HG02571 (cell line): ENCODE data around the gene PLCG1.

Source experiments
- ATAC-seq: cut with Tn5 transposase; IDR thresholded peaks from one replicate; pipeline ENCODE4 v1.9.1; 2021; ENCODE audit warnings: mild to moderate bottlenecking, moderate library complexity; ENCODE audit not compliant: unreplicated experiment

PLCG1 gene

DNA sequence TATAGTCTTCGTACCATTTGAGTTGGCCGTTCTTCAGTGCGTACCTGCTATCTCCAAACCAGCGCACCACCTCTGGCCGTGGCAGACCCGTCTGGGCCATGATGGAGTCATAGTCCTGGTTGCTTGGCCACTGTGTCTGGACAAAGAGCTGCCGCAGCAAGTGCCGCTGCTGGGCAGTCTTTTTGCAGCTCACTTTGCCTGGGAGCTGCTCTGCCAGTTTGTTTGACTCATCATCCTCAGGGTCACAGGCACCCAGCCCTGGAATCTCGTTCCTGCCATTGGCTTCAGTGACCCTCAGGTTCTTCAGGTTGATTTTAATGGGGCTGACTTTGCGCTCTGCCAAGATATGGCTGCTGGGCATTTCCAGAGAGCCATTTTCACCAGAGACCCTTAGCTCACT lies 65.1 kb downstream of the PLCG1 start:
- no peak for ATAC-seq

DNA sequence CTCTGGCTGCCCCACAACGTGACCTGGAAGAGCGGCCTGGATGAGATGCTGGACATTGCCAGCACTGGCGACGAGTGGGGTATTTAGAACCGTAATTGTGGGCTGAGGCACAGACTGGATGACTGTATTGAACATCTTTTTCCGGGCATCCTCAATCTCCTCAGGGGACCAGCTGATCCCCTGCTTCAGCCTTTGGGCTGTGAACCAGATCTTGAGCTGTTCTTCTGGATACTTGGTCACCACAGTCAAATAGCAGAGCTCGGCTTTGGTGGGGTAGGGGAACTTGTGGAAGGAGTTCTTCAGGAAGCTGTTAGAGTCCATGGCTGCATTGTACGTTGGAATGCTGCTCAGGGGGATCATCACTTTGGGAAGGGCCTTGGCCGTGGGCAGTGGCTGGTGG lies 66.3 kb downstream of the PLCG1 start:
- no peak for ATAC-seq

DNA sequence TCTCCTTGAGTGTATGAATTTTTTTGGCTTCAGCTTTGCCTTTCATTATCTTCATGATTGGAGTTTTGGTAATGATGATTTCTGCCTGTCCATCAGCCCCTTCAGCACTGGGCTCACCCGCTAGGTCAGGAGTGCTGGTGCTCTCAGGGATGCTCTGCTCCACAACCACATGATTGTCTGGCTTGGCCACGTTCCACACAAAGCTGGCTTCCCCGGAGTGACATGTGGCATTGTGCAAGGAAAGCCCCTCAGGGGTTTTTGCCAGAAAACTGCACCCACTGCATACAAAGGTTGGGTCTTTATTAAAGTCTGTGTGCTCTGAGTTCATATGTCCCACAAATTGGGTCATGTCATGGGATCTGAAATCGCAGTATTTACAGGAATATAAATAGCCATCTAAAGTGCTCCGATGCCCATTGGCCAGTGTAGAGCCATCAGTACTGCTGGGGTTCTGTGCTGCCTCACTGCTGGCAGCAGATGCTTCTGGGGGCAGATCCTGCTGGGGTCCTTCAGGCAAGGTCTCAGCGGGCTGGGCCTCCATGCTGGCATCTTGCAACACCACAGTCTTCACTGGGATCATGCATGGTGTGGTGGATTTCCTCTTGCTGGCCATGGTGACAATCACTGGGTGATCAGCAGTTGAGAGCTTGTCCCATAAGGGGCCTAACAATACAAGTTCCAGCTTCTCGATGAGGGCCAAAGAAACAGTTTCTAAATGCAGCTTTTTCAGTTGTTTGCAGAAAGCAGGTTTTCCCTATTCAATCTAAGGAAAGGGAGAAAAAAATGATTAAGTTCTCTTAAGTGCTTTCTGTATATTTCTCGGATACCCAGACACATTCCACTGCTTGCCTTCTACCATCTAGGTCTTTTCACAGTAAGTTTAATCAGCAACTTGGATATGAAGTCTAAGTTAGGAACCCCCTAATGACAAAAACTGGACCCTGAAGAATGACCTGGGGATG lies 67.2 kb downstream of the PLCG1 start:
- ATAC-seq: no peak

DNA sequence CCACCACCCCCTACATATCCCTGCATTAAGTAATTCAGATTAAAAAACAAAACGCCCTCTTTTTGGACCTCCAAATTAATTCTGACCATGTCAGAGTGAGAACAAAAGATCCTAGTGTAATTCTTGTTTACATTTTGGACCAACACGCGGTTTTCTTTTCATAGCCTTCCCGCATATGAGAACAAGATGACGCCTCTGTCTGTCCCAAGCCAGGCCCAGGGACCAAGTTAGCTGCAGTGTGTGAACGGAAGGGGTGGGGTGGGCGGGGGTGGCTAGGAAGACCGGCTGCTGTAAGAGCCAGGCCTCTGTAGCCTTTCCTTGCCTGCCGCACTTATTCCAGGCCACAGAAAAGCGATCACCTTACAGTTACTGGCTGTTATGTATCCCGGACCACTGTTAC lies 68.0 kb downstream of the PLCG1 start:
- no peak for ATAC-seq

DNA sequence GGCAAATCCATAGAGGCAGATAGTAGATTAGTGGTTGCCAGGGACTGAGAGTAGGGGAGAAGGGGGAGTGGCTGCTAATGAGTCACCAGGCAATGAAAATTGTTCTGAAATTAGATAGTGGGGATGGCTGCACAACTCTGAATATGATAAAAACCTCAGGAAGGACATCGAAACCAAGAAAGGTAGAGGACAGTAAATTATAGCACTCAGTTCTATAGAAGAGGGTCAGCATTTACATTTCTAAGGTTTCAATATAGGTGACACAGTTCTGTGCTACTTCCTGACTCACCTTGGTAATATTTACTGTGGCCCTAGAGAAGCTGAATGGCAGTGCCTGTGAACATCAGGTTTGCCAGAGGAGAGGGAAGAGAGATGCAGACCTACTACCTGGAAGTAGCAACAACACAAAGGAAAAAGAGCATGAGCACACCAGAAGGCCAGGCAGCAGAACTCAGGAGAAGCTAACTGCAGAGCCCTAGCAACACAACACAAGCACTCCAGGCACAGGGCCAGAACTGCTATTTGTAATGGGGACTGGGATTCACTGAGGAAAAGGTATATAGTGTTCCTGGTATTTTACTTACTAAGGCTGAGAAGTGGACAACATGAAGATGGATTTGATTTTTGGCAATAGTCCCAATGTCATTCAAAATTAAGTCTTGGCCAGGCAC lies 75.9 kb downstream of the PLCG1 start:
- ATAC-seq: no peak

DNA sequence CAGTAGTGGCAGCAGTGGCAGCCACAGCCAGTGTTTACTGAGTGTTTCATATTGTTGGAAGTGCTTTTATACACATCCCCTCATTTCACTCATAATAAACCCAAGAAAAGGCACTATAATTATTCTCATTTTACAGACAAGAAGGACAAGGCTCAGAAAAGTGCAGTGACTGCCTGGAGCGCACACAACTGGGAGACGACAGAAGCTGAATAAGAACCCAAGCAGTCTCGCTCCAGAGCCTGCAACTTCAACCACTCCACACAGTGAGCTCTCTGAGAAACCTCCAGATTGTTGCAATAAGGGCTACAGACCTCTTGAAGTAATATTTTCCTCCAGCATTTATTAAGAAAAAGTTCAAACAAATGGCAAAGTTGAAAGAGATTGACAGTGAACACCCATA lies 76.9 kb downstream of the PLCG1 start:
- ATAC-seq: no peak

DNA sequence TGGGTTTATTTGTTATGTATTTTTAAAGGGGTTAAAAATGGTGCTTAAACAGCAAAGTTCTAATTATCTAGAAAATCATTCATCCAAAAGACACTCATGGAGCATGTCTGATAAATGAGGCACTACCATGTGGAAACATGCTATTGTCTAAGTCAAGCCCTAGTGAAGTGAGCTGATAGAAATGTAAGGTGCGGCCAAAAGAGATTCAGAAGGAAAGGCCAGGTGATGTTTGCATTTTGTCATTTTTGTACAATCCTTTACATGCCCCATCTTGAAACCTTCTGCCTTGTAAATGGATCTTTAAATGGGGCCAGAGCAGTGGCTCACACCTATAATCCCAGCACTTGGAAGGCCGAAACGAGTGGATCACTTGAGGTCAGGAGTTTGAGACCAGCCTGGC lies 77.3 kb downstream of the PLCG1 start:
- ATAC-seq: no peak

DNA sequence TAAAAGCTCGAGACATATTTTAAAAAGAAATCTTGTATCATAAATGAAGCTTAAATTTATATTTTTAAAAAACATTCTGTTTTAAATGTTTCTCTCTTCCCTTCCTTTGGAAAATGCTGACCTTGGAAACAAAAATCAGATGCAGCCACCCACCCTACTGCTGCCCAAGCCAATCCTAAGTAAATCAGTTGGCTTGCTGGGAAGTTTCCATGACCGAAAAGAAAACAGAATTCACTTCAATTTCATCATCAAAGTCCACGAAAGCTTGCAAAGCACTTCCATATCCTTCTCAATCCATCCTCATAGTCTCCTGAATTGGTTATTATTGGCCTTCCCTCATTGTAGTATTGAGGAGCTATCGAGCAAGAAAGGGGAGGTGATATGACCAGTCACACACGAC lies 80.1 kb downstream of the PLCG1 start:
- no peak for ATAC-seq

DNA sequence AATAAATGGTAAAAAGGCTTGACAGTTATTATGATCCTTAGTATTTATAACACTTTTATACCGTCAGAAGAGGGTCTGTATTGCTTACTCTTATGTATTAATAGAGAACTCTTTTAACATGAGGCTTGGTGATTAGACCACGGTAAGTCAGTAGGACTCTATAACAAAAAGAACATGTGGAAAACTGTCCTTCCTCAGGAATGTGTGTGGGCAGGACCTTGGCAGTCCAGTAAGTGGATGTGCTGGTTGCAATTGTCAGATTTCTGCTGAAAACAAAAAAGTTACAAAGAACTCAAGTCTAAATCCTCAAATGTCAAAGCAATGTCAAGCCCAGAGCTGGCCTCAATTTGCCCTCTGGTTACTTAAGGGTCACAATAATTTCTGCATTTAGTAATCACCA lies 81.1 kb downstream of the PLCG1 start:
- no peak for ATAC-seq

DNA sequence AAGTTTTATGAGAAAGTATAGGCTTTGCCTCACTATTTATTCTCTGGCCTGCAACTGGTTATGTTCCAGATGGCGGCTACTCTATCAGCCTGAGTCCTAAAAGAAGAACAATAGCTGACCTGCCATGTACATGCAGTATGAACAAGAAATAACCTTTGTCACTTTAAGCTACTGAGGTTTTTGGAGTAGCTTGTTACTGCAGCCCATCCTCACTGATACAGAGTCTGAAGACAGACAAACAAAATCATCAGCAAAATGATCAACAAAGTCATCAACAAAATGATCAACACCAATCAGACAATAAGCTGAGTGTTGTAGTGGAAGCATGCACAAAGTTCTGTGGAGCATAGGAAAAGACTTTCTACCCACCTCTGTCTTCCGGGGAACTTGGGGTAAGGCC lies 82.5 kb downstream of the PLCG1 start:
- ATAC-seq: no peak

DNA sequence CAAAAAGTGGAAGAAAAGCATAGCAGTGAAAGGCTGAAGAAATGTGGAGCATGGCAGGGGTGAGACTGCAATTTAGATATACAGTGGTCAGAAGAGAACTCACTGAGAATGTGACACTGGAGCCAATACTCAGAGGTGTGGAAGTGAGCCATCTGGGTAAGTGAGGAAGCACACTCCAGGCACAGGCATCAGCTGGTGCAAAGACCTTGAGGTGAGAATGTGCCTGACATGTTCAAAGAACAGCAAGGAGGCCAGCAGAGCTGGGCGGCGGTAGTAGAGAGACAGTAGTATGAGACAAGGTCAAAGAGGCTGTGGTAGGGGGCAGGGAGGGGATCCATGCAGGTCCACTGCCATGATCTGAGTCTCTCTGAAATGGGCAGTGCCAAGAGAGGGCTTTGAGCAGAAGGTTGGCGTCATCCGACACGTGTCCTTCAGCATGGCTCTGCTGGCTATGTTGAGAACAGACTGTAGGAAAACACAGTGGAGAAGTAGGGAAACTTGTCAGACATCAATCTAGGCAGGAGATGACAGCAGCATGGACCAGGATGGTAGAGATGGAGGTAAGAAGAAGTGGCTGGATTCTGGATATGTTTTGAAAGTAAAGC lies 84.4 kb downstream of the PLCG1 start:
- ATAC-seq: no peak

DNA sequence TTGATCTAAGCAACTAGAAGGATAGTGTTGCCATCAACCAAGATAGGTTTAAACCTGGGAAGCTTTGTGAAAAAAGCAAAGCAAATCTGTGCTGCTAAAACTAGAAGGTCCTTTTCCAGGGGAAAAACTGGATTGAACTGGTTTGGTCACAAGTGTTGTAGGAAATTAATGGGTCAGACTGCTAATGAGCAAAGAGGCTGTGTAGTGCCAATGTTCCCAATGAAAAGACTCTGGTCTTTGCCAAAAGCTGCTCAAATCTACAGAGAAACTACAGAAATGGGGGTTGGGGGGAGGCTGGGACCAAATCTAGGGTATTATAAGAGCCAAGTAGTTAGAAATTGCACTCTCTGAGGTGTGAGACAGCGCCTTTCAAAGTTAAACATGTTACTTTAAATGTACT lies 85.0 kb downstream of the PLCG1 start:
- no peak for ATAC-seq

DNA sequence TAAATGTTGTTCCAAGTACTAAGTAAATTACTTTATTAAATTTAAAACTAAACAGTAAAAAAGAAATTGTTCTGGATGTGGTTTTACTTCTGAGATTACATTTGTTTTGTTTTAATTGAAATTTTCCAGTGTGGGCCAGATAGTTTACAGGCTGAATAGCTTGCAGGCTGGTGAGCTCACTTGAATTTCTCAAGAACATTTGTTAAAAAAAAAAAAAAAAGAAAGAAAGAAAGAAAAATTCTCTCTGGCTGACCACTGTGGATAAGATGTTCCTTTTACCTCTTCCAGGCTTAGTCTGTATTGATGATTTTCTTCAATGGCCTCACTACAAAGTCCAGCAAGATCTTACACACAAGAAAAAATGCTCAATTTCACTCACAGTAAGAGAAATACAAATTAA lies 85.4 kb downstream of the PLCG1 start:
- ATAC-seq: no peak

DNA sequence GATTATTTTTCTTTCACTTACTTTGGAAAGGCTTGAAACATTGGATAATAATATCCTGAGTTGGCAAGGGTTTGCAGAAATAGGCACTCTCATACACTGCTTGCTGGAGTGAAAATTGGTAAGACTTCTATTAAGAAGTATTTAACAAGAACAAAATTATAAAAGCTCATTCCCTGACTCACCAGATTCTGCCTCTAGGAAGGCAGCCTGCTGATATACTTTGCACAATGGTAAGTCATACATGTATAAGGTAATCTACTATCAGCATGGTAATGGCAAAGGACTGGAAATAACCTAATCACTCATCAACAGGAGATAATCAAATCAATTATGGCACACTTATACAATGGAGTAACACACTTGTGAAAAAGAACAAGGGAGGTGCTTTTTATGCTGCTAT lies 85.8 kb downstream of the PLCG1 start:
- no peak for ATAC-seq

DNA sequence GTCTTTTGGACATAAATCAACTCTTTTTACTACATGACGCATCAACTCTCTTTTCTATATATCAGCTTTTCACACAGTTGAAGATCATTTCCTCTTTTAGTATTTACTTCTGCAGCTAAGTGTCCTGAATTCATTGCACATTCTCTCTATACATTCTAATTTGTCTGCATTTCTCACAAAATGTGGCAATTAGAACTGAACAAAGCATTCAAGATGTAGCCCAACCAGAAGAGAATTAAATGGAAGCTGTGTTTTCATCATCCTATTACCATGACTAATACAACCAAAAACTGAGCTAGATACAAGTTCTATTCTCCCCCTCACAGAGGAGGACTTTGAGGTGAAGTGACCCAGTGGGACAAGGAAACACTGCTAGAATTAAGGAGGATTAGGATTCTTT lies 86.9 kb downstream of the PLCG1 start:
- ATAC-seq: no peak

DNA sequence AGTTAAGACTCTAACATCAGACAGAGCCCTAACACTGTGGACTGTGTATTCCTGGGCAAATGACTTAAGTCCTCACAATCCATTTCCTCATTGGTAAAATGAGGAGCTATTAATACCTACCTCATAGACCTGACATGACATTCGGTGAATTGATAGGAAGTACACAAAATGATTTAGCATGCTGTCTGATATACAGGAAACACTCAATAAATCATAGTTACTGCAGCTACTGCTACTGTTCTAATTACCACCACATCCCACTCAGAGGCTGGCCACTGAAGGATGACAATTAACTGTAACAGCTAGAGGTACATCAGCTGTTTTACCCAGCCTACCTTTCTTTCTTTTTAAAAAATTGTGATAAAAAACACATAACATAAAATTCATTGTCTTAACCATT lies 87.7 kb downstream of the PLCG1 start:
- ATAC-seq: no peak

DNA sequence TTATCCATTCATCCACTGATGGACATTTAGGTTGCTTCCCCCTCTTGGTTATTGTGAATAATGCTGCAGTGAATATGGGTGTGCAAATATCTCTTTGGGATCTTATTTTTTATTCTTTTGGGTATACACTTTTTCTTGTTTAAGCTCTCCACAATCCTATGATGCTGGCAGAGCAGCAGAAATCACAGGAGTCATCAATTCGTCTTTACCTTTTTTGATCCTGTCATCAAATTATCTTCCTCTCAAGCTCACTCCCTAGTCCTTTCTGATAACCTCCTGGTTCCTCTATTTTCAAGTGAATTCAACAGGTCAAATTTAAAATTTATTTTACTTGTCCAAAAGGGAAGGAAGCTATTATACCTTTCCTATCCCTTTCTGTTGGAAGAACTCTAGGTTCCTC lies 89.1 kb downstream of the PLCG1 start:
- no peak for ATAC-seq
